ENCODE measurements around the gene ANXA2R. TPM values are rescaled to one million over a fixed set of nuclear protein-coding genes. Genes with fewer than 3 reads are reported as not detected.
A peak's percentile ranks its signal among the peaks of the same experiment; 100 is the strongest.
"Not testable (repeated sequence)": the region's sequence is repeated elsewhere in the genome, so short reads cannot be mapped to it uniquely, and the experiment has no call there.

ANXA2R gene
- total RNA-seq (2021) (0.72 to 1.1 TPM (median 0.96 TPM) in 3 replicates), Bru-seq, nascent RNA (percentile 34 among the genes with signal in this experiment)
- long read RNA-seq, experiment 1, partial matches to known transcripts, result 0 of 2 reads
- long read RNA-seq, experiment 1, other reads (novel, unspliced or antisense), result 0 of 2 reads
- long read RNA-seq, experiment 2, partial matches to known transcripts, result 0 of 1 reads
- long read RNA-seq, experiment 2, other reads (novel, unspliced or antisense), result 0 of 1 reads
- long read RNA-seq, experiment 3, partial matches to known transcripts, result 0 of 1 reads
- long read RNA-seq, experiment 3, other reads (novel, unspliced or antisense), result 0 of 1 reads

GRCh38 chr5:43040287-43041098, at the start of gene ANXA2R:
ANXA2R (minus strand) TSS chr5:43040319; CDS start chr5:43040046, 273 bp downstream.
- CTCF ChIA-PET, result interaction anchor here (0.9 to 2.1 kb wide), 5 partner anchors 21 to 132 kb away, joined by 5 to 14 read pairs (median 7); no protein-coding TSS in a partner anchor
- ATAC-seq (peak; percentile 47), DNase-seq (ENCODE audit: low spot score) (peak; percentile 91)
- Mint-ChIP-seq H3K4me3 (peak within 1 kb of the TSS; percentile 74), H3K27ac (no peak within 1 kb of the TSS), H3K9me3 (no peaks in the 10 kb centered on the region), H3K4me1 (peaks cover 63% of the 10 kb centered on the region), H3K27me3 (ENCODE audit: low read depth) (peaks cover 95% of the 10 kb centered on the region), H3K36me3 (no peaks in the 10 kb centered on the region)
- POLR2A ChIA-PET, result interaction anchor here (0.6 kb wide), 1 partner anchor 97 kb away, joined by 6 read pairs; no protein-coding TSS in a partner anchor
- peak; percentile 35; the same call in 1 of the 2 replicates for TF ChIP-seq SP1 (CRISPR knock-in tag; conservative IDR thresholded peaks at IDR 0.05)
- no peak for TF ChIP-seq ELF4 (CRISPR knock-in tag; IDR thresholded peaks at IDR 0.05; ENCODE audit: low read depth)
- no peak for TF ChIP-seq IRF2 (CRISPR knock-in tag; IDR thresholded peaks at IDR 0.05; ENCODE audit: borderline replicate concordance, low read depth)
- no peak for TF ChIP-seq ZMAT4 (CRISPR knock-in tag; IDR thresholded peaks at IDR 0.05)
- no peak for TF ChIP-seq PRDM15 (CRISPR knock-in tag; IDR thresholded peaks at IDR 0.05)
- TF ChIP-seq ZNF138 (CRISPR knock-in tag; conservative IDR thresholded peaks at IDR 0.05), result no peak
- peak; percentile 78 for TF ChIP-seq CTCF (IDR thresholded peaks at IDR 0.05)
- TF ChIP-seq ETV6 (CRISPR knock-in tag; IDR thresholded peaks at IDR 0.05), result peak; percentile 100

- H3K4me1 Mint-ChIP-seq; CTCF ChIA-PET; H3K4me3 Mint-ChIP-seq; DNase-seq (ENCODE audit: low spot score); POLR2A ChIA-PET; H3K27me3 Mint-ChIP-seq (ENCODE audit: low read depth); H3K27ac Mint-ChIP-seq; ATAC-seq: not testable (repeated sequence)
- Mint-ChIP-seq H3K9me3 (peaks cover 26% of the 10 kb centered on the region), H3K36me3 (peaks cover 21% of the 10 kb centered on the region)
Measured at GRCh38 chr5:43086118-43086908, 46.2 kb upstream of the ANXA2R start.

- CTCF ChIA-PET, result no interaction called here
- H3K27me3 Mint-ChIP-seq (ENCODE audit: low read depth), result no peaks in the 10 kb centered on the region
- H3K4me1 Mint-ChIP-seq, result no peaks in the 10 kb centered on the region
- H3K9me3 Mint-ChIP-seq, result peaks cover 26% of the 10 kb centered on the region
- POLR2A ChIA-PET, result no interaction called here
- H3K27ac Mint-ChIP-seq, result no peak overlapping the region
- H3K36me3 Mint-ChIP-seq, result peaks cover 23% of the 10 kb centered on the region
- ATAC-seq (no peak), DNase-seq (ENCODE audit: low spot score) (no peak)
- H3K4me3 Mint-ChIP-seq, result no peak overlapping the region
- TF ChIP-seq FOXP1 (CRISPR knock-in tag; IDR thresholded peaks at IDR 0.05; ENCODE audit: borderline replicate concordance) (no peak), ZNF396 (CRISPR knock-in tag; IDR thresholded peaks at IDR 0.05; ENCODE audit: borderline replicate concordance) (no peak), SP1 (CRISPR knock-in tag; conservative IDR thresholded peaks at IDR 0.05) (no peak), CTCF (IDR thresholded peaks at IDR 0.05) (no peak), NFE2L1 (CRISPR knock-in tag; IDR thresholded peaks at IDR 0.05) (no peak), TEAD1 (CRISPR knock-in tag; IDR thresholded peaks at IDR 0.05) (no peak), CREM (CRISPR knock-in tag; IDR thresholded peaks at IDR 0.05) (no peak), USF2 (CRISPR knock-in tag; IDR thresholded peaks at IDR 0.05) (no peak), ATF2 (CRISPR knock-in tag; IDR thresholded peaks at IDR 0.05; ENCODE audit: borderline replicate concordance, low read depth) (no peak)
Measured at GRCh38 chr5:43085453-43085852, 45.3 kb upstream of the ANXA2R start.
